Central memory CD4-positive, alpha-beta T cell (primary cell): ENCODE measurements around the gene GRM2.

Experiments used
- DNase-seq: peaks from one replicate; pipeline ENCODE4 v3.0.0; 2022

Gene GRM2

DNA sequence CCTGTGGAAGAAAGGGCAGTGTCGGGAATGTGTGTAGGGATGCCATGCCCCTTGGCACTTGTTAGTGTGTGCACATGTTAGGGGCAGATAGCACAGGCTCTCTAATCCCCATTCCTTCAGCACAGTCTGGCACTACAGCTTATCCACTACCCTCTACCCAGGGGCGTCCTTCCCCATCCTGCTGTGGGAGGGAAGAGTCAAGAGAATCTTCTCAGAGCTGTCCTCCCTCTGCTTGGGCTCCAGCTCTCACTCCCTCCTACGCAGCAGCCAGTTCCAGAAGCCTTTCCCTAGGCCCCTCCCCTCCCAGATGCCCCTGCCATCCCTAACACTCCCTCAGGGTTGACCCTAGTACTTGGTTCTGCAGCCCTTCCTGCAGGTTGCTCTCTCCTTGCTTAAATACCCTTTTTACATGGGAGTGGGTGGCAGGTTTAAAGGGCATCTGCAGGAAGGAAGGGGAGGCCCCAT, 815 bp upstream of the GRM2 start:
- DNase-seq, result no peak

DNA sequence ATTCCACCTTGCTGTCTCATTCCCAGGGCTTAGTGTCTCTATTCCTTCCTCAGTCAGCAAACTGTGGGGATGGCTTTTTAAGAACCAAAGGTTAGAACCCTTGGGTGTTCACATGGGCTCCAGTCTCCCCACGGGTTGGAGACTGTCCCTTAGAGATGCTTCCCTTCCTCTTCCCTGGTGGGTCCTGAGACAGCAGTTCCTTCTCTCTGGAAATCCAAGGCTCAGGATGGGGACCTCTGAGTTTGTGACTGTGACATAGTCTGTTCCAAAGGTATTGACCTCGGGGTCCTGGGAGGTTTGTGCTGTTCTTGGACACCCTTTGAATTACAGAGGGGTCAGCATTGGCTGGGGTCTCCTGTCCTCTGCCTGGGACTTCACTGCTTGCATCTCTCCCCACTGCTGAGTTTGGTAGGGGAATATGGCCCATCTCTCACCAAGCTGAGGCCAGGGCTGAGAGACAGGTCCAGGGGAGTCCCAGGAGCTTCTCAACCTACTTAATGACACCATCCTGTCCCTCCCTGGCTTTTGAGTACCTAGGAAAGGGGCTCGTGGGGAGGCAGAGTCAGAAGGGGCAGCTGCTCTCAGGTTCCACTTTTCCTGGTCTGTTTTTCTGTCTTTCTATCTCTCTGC, 1.5 kb downstream of the GRM2 start:
- DNase-seq, result no peak

DNA sequence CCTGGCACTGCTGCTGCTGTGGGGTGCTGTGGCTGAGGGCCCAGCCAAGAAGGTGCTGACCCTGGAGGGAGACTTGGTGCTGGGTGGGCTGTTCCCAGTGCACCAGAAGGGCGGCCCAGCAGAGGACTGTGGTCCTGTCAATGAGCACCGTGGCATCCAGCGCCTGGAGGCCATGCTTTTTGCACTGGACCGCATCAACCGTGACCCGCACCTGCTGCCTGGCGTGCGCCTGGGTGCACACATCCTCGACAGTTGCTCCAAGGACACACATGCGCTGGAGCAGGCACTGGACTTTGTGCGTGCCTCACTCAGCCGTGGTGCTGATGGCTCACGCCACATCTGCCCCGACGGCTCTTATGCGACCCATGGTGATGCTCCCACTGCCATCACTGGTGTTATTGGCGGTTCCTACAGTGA, 2.1 kb downstream of the GRM2 start:
- no peak for DNase-seq

DNA sequence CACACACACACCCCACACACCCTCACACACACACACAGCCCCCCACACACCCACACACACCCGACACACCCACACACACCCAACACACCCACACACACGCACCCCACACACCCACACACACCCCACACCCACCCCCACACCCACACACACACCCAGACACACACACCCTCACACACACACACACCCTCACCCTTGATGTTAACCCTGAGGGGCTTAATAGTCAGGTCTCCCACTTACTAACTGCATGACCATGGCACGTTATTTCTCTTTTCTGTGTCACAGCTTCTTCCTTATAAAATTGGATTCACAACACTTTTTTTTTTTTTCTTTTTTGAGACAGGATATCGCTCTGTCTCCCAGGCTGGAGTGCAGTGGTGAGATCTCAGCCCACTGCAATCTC, 2.8 kb downstream of the GRM2 start:
- no peak for DNase-seq

DNA sequence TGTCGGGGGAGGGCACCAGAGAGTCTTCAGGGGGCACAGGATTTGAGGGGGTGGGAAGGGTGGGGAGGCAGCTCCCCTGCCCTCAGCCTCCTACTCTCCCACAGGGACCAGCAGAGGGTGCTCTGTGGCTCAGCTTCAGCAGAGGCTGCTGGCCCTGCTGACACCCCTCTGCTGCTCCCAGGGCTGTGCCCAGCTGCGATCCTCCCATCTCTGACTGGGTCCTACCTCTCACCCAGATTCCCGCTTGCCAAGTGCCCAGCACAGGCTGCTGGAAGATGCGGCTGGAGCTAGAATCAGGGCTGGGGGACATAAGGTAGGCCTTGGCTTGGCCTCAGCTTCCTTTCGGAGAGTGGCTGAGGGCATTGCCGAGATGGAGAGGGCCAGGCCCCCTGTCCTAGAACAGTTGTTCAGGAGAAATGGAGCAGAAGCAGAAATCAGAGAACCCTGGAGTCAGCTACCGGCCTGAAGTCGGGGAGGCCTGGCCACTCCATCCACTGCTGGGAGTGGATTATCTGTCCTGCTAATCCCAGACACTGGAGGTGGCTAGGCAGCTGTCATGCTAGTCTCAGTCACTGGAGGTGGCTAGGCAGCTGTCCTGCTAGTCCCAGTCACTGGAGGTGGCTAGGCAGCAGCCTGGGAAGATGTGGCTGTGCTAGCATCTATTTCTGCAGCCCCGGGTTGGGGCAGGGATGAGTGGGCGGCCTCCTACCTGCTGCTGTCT, 3.9 kb downstream of the GRM2 start:
- DNase-seq, result no peak

DNA sequence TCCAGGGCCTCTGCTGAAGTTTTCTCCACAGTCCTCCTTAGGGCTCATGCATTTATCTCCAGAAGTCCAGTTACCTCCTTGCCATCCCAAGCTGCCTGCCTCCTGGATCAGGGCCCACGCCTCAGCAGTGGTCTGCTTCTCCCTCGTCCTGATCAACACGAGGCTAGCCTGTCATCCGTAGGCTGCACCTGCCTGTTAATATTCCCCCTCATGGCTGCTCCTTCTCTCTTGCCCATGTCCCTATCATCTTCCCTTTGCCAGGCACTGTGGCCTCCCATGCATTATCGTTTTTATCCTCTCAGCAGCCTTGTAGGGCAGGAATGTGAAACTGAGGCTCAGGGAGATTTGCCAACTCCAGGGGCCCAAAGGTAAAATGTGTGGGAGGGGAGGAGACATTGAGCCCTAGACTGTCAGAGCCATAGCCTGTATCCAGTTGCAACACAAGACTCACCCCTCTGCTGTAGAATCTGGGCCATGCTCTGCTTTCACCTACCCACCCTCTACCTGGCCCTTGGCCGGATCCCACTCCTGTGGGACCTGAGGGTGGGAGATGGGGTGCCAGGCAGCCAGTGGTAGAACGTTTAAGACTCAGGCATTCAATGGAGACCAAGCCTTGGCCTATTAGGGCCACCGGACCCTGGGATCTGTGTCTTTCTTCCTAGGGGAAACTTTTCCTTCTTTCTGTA, 4.6 kb downstream of the GRM2 start:
- DNase-seq, result no peak

DNA sequence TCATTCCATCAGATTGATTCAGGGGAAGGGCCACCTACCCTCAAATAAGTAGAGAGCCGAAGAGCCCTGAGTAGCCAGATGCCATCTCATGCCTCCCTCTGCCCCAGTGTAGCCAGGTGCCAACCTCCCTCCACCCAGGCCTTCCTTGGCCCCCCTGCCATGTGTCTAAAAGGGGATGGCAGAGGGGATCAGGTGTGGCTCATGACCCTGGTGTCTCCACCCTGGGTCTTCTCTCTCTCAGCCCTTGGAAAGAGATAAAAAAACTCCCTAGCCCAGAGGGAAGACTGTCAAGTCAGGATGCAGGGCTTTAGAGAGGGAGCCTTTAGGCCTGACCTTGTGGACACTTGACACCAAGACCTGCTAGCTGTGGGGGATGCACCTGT, 5.2 kb downstream of the GRM2 start:
- no peak for DNase-seq

DNA sequence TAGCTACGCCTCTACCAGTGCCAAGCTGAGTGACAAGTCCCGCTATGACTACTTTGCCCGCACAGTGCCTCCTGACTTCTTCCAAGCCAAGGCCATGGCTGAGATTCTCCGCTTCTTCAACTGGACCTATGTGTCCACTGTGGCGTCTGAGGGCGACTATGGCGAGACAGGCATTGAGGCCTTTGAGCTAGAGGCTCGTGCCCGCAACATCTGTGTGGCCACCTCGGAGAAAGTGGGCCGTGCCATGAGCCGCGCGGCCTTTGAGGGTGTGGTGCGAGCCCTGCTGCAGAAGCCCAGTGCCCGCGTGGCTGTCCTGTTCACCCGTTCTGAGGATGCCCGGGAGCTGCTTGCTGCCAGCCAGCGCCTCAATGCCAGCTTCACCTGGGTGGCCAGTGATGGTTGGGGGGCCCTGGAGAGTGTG, 5.7 kb downstream of the GRM2 start:
- no peak for DNase-seq

DNA sequence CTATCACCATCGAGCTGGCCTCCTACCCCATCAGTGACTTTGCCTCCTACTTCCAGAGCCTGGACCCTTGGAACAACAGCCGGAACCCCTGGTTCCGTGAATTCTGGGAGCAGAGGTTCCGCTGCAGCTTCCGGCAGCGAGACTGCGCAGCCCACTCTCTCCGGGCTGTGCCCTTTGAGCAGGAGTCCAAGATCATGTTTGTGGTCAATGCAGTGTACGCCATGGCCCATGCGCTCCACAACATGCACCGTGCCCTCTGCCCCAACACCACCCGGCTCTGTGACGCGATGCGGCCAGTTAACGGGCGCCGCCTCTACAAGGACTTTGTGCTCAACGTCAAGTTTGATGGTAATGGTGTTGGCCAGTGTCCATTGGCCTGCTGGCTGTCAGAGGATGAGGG, 6.1 kb downstream of the GRM2 start:
- no peak for DNase-seq

DNA sequence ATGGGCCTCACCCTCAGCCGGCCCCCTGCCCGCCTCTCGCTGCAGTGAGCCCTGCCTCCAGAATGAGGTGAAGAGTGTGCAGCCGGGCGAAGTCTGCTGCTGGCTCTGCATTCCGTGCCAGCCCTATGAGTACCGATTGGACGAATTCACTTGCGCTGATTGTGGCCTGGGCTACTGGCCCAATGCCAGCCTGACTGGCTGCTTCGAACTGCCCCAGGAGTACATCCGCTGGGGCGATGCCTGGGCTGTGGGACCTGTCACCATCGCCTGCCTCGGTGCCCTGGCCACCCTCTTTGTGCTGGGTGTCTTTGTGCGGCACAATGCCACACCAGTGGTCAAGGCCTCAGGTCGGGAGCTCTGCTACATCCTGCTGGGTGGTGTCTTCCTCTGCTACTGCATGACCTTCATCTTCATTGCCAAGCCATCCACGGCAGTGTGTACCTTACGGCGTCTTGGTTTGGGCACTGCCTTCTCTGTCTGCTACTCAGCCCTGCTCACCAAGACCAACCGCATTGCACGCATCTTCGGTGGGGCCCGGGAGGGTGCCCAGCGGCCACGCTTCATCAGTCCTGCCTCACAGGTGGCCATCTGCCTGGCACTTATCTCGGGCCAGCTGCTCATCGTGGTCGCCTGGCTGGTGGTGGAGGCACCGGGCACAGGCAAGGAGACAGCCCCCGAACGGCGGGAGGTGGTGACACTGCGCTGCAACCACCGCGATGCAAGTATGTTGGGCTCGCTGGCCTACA, 8.5 kb downstream of the GRM2 start:
- no peak for DNase-seq

DNA sequence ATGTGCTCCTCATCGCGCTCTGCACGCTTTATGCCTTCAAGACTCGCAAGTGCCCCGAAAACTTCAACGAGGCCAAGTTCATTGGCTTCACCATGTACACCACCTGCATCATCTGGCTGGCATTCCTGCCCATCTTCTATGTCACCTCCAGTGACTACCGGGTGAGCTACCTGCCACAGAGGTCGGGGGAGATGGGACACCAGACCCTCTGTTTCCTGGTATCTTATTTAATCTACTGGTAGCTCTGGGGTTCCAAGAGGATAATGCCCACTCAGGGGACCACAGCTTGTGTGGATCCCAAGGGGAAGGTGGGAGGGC, 9.1 kb downstream of the GRM2 start:
- DNase-seq, result no peak

DNA sequence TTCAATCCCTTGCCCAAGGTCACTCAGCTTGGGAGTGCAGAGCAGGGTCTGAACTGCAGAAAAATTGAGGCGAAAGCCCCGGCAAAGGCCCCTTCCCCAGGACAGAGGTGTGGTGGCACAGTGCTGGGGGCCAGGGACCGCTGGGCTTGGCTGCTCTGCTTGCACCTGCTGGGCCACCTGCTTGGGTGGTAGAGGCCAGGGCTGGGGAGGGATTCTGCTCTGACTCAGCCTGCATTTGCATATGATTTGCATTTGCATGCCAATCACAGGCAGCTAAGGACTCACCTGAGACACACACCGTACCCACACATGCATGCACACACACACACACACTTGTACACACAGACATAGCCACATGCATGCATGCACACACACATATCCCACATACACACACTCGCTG, 9.9 kb downstream of the GRM2 start:
- no peak for DNase-seq

DNA sequence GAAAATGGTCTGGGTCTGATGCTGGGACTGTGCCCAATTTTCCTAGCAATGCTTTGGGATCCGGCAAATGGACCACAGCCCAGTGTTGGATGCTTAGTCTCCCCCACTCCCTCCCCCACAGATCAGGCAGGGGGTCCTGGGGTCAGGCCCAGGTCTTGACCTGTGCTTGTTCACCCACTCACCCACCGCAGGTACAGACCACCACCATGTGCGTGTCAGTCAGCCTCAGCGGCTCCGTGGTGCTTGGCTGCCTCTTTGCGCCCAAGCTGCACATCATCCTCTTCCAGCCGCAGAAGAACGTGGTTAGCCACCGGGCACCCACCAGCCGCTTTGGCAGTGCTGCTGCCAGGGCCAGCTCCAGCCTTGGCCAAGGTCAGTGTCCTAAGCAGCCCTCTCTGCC, 10.6 kb downstream of the GRM2 start:
- DNase-seq, result no peak

DNA sequence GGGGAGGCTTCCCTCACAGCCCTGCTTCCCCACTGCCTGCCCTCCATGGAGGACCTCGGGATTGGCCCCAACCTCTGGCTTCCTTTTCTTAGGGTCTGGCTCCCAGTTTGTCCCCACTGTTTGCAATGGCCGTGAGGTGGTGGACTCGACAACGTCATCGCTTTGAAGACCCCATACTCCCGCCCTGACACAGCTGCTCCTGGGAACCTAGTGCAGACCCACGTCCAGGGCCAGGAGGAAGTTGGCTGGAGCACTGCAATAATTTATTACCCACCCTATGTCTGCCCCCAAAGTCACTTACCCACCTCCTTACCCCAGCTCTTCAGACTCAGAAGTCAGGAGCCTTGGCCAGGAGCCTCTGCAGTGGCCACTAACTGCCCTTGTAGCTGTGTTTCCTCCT, 11.1 kb downstream of the GRM2 start:
- DNase-seq, result no peak

DNA sequence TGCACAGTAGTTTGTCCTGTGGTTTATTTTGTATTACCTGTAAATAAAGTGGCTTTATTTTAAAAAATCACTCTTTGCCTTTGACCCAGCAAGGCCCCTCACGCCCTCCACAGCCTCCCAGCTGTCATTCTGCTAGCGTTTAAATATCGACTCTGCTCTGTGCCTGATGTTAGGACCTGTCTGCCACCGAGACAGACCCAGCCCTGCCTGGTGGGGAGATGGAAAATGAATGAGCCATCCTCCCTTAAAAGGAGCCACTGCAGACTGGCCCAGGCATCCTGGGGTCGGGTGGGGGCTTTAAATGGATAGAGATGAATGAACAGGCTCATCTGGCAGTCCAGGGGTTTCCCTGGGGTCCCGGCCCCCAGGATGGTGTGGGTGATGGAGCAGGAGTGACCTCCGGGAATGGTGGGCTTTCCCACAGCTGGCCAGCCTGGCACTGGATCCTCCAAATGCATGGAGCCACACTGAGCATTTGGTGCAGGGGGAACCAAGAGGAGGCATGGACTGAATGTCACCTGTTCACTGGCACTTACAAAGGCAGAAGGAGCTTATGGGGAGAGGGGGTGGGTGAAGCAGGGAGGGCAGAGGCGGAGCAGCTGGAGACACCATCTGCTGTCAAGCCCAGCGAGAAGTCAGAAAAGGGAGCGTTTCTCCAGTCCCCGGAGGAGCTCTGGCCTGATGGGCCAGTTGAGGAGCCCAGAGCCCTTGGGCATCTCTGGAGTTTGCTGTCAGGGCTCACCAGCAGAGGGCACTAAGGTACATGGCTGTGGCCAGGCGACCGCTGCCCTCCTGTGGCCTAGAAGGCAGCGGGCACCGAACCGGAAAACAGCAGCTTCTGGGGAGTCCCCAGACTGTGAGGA, 11.9 kb downstream of the GRM2 start:
- peak; percentile 13 for DNase-seq

DNA sequence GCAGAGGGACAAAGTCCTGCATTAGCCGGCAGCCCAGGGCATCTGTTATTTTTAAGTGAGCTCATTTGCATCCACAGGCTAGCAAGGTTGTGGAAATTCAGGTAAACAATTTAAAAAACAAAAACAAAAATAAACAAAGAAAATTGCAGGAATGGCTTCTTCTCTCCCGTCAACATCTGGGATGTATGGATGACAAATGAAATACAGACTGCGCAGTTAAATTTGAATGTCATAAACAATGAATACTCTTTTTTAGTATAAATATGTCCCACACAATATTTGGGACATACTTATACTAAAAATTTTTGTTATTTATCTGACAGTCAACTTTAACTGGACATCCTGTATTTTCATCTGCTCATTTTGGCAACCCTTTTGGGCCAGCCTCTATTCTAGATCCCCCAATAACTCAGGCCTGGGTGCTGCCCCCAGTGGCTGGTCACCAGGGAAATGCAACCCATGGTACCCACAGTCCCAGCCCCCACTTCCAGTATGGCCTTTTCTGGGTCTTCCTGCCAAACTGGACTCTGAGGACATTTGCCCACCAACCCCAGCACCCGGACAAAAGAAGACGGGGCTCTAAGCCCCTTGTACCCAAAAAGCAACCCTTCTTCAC, 12.7 kb downstream of the GRM2 start:
- DNase-seq, result no peak

DNA sequence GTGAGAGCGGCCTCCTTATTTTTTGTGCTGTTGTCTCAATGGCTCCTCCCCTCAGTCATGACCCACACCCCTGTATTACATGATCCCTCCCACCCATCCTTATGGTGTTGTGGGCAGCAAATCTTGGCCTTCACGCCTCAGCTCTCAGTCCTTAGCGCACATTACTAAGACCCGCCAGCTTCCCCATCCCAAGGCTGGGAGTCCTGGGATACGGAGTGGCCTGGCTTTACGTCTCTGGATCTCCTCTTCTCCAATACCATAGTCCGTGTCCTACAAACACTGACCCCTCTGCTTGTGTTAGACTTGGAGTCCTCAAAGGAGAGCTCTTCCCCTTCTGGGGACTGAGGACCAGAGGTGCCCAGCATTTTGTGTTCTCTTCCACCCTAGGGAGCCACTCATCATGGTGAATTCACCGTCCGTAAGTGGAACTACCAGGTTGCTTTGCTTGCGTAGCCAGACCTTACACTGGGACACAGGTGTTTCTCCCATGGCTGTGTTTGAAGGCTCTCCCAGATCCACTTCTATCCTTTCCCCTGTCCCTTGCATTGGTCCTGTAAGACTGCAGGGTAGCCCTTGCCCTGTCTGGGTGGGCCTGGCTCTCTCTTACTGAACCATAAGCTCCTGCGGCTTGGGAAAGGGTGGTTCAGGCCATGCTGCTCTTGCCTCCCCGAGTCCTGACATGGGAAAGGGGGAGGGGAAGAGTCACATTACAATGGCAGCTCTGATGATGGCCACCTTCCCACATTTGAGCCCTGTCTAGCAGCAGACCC, 13.6 kb downstream of the GRM2 start:
- no peak for DNase-seq

DNA sequence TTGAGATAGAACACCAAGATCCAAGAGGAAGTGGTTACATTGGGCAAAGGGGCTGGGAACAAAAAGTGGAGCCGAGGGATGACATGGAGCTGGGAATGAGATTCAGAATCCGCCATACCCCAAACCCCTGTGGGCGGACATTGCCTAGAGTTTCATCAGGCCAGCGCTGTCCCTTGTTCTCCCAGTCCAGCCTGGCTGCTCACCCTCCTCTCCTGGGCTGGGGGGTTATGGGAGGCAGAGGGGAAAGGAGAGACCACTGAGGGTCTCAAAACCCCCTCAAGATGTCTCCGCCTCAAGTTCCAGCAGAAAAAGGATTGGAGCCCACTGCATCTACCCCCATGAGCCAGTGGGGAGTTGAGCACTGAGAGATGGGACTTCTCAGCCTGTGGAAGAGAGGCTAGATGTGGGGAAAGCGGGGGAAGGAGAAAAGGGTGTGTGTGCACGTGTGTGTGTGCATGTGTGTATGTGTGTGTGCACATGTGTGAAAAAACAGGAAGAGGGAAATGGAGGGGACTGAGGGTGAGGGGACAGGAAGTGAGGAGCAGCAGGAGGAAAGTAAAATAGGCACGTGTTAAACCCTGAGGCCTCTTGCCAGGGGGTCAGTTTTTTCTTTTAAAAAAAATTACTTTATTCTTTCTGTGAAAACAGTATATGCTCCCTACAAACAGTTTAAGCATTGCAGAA, 14.3 kb downstream of the GRM2 start:
- no peak for DNase-seq

DNA sequence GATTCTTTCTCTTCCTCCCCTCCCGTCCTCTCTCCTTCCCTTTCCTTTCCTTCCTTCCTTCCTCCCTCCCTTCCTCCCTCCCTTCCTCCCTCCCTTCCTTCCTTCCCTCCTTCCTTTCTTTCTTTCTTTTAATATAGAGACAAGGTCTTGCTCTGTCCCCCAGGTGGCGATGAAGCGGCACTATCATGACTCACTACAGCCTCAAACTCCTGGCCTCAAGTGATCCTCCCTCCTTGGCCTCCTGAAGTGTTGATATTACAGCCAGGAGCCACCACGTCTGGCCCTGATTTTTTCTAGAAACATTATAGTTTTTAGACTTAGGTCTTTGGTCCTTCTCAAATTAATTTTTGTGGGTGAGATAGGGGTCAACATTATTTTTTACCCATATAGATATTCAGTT, 15.5 kb downstream of the GRM2 start:
- DNase-seq, result no peak

DNA sequence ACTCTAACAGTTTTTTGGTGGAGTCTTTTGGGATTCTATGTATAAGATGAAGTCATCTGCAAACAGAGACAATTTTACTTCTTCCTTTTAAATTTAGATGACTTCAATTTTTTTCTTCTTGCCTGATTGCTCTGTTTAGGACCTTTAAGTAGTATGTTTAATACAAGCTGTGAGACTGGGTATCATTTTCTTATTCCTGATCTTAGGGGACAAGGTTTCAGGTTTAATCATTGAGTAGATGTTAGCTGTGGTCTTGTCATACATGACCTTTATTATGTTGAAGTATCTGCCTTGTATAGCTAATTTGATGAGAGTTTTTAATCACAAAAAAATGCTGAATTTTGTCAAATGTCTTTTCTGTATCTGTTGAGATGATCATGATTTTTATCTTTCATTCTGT, 20.6 kb downstream of the GRM2 start:
- no peak for DNase-seq
